ENCODE data around the gene LYG1.
"Not testable (repeated sequence)": the region's sequence is repeated elsewhere in the genome, so short reads cannot be mapped to it uniquely, and the experiment has no call there.

Gene LYG1

DNA sequence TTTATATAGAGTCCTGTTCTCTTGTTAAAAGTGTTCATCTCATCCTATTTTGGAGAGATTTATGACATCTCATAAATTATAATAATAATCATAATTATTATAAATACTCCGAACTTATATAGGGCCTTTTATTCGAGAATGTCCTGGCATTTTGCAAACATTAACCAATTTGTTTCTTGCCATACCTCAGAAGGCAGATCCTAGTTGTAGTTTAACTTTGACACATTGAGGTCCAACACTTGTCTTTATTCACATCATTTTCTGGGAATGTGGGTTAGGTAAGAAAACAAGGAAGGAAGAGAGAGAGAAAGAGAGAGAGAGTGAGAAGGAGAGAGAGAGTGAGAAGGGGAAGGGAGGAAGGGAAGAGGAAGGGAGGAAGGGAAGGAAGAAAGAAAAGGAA lies at the start of gene LYG1:
Gene LYG1 (minus strand): TSS at position 101 of the 400 bp plus-strand sequence. CDS start 5,527 bp downstream, outside the sequence.
- H3K27ac ChIP-seq (ENCODE audit: poor library complexity, severe bottlenecking); H3K9me3 ChIP-seq (ENCODE audit: severe bottlenecking); ATAC-seq (ENCODE audit: low read depth); H3K4me3 ChIP-seq (ENCODE audit: severe bottlenecking); H3K36me3 ChIP-seq (ENCODE audit: low read depth); H3K4me1 ChIP-seq (ENCODE audit: insufficient read depth, poor library complexity, severe bottlenecking); H3K27me3 ChIP-seq (ENCODE audit: insufficient read depth, poor library complexity, severe bottlenecking); DNase-seq (ENCODE audit: low spot score): not testable (repeated sequence)

GRCh38 chr2:99350194-99350593 lies 49.2 kb upstream of the LYG1 start:
- ATAC-seq (ENCODE audit: low read depth) (no peak), DNase-seq (ENCODE audit: low spot score) (no peak)
- Histone ChIP-seq H3K9me3 (ENCODE audit: severe bottlenecking) (no peaks in the 10 kb centered on the region), H3K36me3 (ENCODE audit: low read depth) (no peaks in the 10 kb centered on the region), H3K27me3 (ENCODE audit: insufficient read depth, poor library complexity, severe bottlenecking) (no peaks in the 10 kb centered on the region), H3K4me3 (ENCODE audit: severe bottlenecking) (no peak overlapping the region), H3K27ac (ENCODE audit: poor library complexity, severe bottlenecking) (no peak overlapping the region), H3K4me1 (ENCODE audit: insufficient read depth, poor library complexity, severe bottlenecking) (peaks cover 5% of the 10 kb centered on the region)
- TF ChIP-seq, protein P1, sequence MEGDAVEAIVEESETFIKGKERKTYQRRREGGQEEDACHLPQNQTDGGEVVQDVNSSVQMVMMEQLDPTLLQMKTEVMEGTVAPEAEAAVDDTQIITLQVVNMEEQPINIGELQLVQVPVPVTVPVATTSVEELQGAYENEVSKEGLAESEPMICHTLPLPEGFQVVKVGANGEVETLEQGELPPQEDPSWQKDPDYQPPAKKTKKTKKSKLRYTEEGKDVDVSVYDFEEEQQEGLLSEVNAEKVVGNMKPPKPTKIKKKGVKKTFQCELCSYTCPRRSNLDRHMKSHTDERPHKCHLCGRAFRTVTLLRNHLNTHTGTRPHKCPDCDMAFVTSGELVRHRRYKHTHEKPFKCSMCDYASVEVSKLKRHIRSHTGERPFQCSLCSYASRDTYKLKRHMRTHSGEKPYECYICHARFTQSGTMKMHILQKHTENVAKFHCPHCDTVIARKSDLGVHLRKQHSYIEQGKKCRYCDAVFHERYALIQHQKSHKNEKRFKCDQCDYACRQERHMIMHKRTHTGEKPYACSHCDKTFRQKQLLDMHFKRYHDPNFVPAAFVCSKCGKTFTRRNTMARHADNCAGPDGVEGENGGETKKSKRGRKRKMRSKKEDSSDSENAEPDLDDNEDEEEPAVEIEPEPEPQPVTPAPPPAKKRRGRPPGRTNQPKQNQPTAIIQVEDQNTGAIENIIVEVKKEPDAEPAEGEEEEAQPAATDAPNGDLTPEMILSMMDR (IDR thresholded peaks at IDR 0.05; ENCODE audit: poor library complexity, severe bottlenecking), result no peak

DNA sequence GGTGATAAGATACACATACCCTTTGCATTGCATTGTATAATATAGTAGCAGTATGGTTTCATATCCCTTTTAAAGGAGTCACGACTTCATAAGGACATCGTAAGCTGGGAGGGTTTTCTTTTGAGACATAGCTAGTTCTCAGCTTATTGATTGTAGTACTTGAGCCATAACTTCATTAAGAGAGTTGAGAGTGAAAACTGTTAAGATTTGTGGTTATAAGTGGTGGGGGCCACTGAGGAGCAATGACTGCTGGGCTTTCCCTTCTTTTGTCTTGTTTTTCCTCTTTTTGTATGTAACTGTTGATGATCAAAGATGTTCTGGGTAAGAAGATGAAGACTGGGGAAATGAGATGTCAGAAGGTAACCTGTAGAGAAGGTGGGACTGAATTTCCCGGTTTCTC lies 47.2 kb upstream of the LYG1 start:
- H3K9me3 ChIP-seq (ENCODE audit: severe bottlenecking), result no peaks in the 10 kb centered on the region
- TF ChIP-seq, protein P1 (IDR thresholded peaks at IDR 0.05; ENCODE audit: poor library complexity, severe bottlenecking), result no peak
- DNase-seq (ENCODE audit: low spot score), result no peak
- no peaks in the 10 kb centered on the region for H3K4me1 ChIP-seq (ENCODE audit: insufficient read depth, poor library complexity, severe bottlenecking)
- no peaks in the 10 kb centered on the region for H3K27me3 ChIP-seq (ENCODE audit: insufficient read depth, poor library complexity, severe bottlenecking)
- no peak for ATAC-seq (ENCODE audit: low read depth)
- no peaks in the 10 kb centered on the region for H3K36me3 ChIP-seq (ENCODE audit: low read depth)
- H3K27ac ChIP-seq (ENCODE audit: poor library complexity, severe bottlenecking), result no peak overlapping the region
- no peak overlapping the region for H3K4me3 ChIP-seq (ENCODE audit: severe bottlenecking)

DNA sequence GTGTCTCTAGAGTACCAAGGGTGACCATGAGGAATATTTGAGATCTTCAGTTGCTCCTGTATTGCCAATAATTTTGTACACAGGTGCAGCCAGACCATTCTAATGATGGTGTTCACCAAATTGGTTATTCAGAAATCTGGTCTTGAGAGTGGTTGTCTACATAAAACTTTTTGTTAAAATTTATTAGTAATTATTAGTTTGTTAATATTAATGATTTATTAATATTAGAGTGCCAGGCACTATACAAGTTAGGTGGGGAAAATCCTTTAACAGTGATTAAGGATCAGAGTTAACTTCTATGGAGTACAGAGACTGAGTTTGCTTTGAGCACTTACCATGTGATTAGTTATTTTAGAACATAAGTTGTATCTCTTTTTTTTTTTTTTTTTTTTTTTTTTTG lies 45.2 kb upstream of the LYG1 start:
- TF ChIP-seq, protein P1 (IDR thresholded peaks at IDR 0.05; ENCODE audit: poor library complexity, severe bottlenecking), result no peak
- Histone ChIP-seq H3K27ac (ENCODE audit: poor library complexity, severe bottlenecking) (no peak overlapping the region), H3K36me3 (ENCODE audit: low read depth) (no peaks in the 10 kb centered on the region), H3K9me3 (ENCODE audit: severe bottlenecking) (no peaks in the 10 kb centered on the region), H3K4me1 (ENCODE audit: insufficient read depth, poor library complexity, severe bottlenecking) (peaks cover 3% of the 10 kb centered on the region), H3K4me3 (ENCODE audit: severe bottlenecking) (no peak overlapping the region), H3K27me3 (ENCODE audit: insufficient read depth, poor library complexity, severe bottlenecking) (no peaks in the 10 kb centered on the region)
- no peak for DNase-seq (ENCODE audit: low spot score)
- no peak for ATAC-seq (ENCODE audit: low read depth)

DNA sequence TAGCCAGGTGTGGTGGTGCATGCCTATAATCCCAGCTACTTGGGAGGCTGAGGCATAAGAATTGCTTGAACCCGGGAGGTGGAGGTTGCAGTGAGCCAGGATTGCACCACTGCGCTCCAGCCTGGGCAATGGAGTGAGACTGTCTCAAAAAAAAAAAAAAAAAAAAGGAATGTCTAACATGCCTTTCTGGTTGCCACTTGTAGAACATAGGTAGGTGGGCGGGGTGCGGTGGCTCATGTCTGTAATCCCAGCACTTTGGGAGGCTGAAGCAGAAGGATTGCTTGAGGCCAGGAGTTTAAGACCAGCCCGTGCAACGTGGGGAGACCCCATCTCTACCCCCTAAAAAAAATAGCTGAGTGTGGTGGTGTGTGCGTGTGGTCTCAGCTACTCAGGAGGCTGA lies 44.4 kb upstream of the LYG1 start:
- H3K4me3 ChIP-seq (ENCODE audit: severe bottlenecking); H3K27ac ChIP-seq (ENCODE audit: poor library complexity, severe bottlenecking); DNase-seq (ENCODE audit: low spot score); H3K27me3 ChIP-seq (ENCODE audit: insufficient read depth, poor library complexity, severe bottlenecking); H3K36me3 ChIP-seq (ENCODE audit: low read depth); ATAC-seq (ENCODE audit: low read depth); H3K4me1 ChIP-seq (ENCODE audit: insufficient read depth, poor library complexity, severe bottlenecking); H3K9me3 ChIP-seq (ENCODE audit: severe bottlenecking): not testable (repeated sequence)

DNA sequence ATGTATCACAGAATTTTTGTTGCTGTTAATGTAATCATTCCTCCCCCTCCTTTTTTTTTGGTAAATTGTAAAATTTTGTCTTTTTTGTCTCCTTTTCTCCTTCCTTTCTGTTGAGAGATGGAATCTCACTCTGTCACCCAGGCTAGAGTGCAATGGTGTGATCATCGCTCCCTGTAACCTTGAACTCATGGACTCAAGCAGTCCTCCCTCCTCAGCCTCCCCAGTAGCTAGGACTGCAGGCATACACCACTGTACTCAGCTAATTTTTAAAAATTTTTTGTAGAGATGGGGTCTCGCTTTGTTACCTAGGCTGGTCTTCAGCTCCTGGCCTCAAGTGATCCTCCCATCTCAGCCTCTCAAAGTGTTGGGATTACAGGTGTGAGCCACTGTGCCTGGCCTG lies 41.5 kb upstream of the LYG1 start:
- no peak for ATAC-seq (ENCODE audit: low read depth)
- H3K27me3 ChIP-seq (ENCODE audit: insufficient read depth, poor library complexity, severe bottlenecking), result no peaks in the 10 kb centered on the region
- TF ChIP-seq, protein P1 (IDR thresholded peaks at IDR 0.05; ENCODE audit: poor library complexity, severe bottlenecking), result no peak

More for the DNA sequence above, 41.5 kb upstream of the LYG1 start:
- Histone ChIP-seq H3K9me3 (ENCODE audit: severe bottlenecking) (no peaks in the 10 kb centered on the region), H3K4me3 (ENCODE audit: severe bottlenecking) (no peak overlapping the region), H3K27ac (ENCODE audit: poor library complexity, severe bottlenecking) (no peak overlapping the region), H3K36me3 (ENCODE audit: low read depth) (no peaks in the 10 kb centered on the region), H3K4me1 (ENCODE audit: insufficient read depth, poor library complexity, severe bottlenecking) (peaks cover 15% of the 10 kb centered on the region)
- no peak for DNase-seq (ENCODE audit: low spot score)

All from RWPE2 (cell line).